GM12875 (cell line): ENCODE data around the gene BRD4.

Experiments
- H3K4me3 ChIP-seq: one replicate; pipeline ENCODE4 v1.5.1; 2011; ENCODE audit warnings: low read depth, low read length, control low read depth
- CTCF ChIP-seq: IDR thresholded peaks from 2 replicates; pipeline ENCODE4 v1.5.1; 2011; ENCODE audit warnings: low read depth, mild to moderate bottlenecking, control low read depth, inconsistent platforms, low read length, moderate library complexity, borderline replicate concordance; ENCODE audit not compliant: insufficient read depth

The BRD4 gene

DNA sequence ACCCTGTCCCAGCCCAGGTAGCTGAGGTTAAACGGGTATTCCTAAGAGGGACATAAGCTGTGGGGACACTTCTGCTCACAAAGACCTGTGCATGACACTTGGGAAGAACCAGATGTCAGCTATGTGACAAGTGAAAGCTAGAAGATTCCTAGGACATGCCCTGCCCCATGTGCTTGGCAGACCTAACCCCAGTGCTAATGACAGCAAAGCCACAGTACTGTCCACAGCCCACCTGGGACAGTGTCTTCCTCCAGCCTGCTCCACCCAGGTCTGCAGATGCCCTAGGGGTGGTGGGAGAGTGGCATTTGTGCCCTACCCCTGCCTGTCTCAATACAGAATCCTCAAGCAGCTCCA, 81.7 kb downstream of the BRD4 start:
- no peak overlapping the region for H3K4me3 ChIP-seq
- TF ChIP-seq CTCF, result no peak

GRCh38 chr19:15249972-15250639, 82.2 kb downstream of the BRD4 start:
- no peak for TF ChIP-seq CTCF

DNA sequence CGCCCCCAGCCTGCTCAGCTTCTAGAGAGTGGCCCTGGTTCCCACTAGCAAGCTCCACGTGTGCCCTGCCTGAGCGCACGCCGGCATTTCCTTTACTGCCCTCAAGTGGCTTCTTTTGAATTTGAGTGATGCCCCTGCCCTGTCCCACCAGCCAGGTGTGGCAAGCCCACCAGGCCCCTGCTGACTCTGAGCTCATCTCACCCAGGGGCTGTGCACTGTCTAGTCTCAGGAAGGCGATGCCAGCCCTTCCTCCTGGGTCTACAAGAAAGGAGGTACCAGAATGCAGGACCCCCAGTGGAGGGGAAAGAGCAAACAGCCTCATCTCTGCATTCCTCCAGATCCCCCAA, 82.8 kb downstream of the BRD4 start:
- no peak for TF ChIP-seq CTCF
- no peak overlapping the region for H3K4me3 ChIP-seq

More at GRCh38 chr19:15249972-15250639, 82.2 kb downstream of the BRD4 start:
- H3K4me3 ChIP-seq, result no peak overlapping the region

GRCh38 chr19:15248648-15249527, 83.5 kb downstream of the BRD4 start:
- TF ChIP-seq CTCF, result no peak
- H3K4me3 ChIP-seq, result no peak overlapping the region

DNA sequence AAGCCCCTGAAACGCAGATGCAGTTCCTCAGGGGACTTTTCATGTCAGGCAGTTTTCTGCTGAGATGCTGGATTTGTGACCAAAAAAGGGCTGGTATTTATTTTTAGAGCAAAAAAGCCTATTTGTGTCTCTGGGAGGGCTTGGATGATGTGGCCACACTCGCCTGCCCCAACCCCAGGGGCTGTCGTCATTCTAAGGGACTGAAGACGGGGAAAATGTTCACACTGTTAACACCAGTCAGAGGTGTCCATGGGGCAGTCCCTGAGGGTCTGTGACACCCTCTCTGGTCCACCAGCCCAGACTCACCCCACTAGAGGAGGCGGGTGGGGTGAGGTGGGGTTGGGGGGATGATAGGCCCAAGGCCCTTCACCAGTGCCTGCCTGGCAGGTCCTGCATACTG, 84.2 kb downstream of the BRD4 start:
- no peak for TF ChIP-seq CTCF
- no peak overlapping the region for H3K4me3 ChIP-seq

GRCh38 chr19:15247107-15248014, 85.0 kb downstream of the BRD4 start:
- TF ChIP-seq CTCF, result no peak
- H3K4me3 ChIP-seq, result no peak overlapping the region

GRCh38 chr19:15246198-15246481, 86.2 kb downstream of the BRD4 start:
- no peak for TF ChIP-seq CTCF

More at GRCh38 chr19:15246198-15246481, 86.2 kb downstream of the BRD4 start:
- H3K4me3 ChIP-seq, result no peak overlapping the region
